ENCODE measurements around the gene SLC25A21.

SLC25A21 gene

DNA sequence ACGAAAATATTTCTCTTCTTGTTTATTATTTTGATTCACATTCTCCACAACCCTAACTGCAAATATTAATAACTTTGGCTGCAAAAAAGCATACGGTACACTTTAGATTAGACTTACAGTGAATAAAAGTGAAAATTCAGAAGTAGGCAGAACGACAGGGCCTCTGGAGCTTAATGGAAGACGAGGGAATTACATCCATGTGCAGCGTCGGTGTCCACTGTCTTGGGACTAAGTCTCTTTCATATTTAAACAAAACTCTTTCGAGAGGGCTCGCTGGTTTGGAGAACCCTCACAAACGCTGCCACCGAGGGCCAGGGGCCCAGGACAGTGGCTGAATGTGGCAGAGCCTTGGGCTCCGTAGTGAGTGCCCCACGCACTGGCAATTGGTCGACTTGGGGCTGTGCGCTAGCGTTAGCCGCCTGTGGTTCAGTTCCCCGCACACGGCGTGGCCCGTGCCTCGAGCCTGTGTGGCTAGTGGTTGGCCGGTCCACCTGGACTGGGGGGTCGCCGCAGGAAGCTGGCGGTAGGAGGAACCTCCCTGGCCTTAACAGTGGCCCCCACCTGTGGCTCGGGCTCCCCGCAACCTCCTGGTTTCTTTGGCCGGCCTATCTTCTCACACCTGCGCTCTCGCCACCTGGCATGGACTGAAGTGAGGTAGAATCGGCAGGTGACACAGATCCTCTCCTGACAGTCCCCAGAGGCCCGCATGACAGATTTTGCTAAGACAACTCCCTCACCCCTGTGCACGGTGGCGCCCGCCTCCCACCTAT, 511.5 kb downstream of the SLC25A21 start:
- DNase-seq: peak; percentile 70

DNA sequence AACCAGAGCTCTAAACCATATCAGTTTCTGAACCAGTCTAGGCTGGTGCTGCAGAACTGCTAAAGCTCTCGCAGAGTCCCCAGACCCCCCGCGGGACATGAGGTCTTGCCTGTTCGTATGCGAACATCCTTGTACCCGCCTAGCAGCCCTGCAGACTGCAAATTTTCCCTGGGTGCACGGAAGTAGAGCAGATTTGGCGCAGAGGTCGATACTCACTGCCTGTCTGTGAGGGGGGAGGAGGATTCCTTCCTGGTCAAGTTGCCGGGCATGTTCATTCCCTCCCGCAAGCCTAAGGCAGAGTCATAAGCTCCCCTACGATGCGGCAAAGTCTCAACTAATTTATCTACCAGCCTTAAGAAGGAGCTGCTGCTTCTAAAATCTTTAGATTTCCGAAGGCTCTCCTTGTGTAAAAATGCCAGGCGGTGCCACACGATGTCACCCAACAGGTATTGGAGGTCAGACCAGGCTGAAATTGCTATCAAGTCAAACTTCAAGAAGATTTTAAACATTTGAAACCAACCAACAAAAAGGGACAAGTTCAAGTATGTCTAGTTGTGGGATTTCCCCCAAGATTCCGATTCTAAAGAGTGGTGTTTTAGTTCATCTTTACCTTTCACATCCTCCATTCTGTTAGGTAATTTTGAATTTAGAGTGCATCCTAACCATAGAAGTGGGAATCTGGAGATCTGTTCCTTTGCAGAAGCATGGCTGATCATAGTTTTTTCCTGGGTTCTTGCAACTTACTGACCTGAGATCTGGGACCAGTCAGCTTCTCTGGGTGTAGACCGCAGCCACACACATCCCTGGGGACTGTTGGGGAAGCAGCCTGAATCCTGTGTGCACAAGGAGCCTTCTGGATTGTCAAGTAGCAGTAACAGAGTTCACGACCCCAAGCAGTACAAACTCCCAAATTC, 512.3 kb downstream of the SLC25A21 start:
- peak; percentile 36 for DNase-seq

- DNase-seq: peak; percentile 49
Observed at GRCh38 chr14:36659010-36659821, 513.2 kb downstream of the SLC25A21 start.

GRCh38 chr14:36658123-36659009, 514.0 kb downstream of the SLC25A21 start:
- peak; percentile 52 for DNase-seq

GRCh38 chr14:36657399-36658122, 514.8 kb downstream of the SLC25A21 start:
- peak; percentile 70 for DNase-seq

GRCh38 chr14:36656687-36657398, 515.6 kb downstream of the SLC25A21 start:
- peak; percentile 62 for DNase-seq

DNA sequence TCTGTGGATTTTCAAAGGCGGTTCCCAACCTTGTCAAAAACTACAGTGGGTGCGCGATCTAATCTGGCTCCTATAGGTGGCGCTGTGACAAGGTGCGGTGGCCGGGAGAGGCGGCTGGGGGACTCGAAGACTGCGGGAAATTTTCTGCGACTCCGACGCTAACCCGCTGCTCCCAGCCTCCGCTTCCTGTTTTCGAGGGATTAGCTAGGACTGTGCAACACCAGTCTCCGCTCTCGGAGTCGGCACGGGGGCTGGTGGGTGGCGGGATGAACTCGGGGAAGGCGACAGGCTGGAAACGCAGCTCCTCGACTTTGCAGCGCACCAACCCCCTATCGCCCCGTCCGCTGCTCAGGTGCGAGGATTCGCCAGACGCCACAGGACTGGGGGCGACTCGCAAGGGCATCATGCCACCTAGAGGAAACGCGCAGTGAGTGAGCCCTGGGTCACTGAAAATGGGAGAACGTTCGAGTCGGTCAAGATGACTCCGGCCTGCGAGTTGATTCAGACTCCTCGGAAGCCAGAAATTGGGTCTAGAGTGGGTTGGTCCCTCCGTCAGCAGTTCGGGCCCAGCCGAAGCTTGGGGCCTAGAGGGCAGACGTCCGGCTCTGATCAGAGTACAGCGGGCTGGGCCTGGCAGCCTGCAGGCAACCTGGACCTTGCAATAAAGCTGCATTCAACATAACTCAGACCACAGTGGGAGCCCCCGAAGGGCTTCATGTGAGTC, 516.3 kb downstream of the SLC25A21 start:
- peak; percentile 71 for DNase-seq

GRCh38 chr14:36655571-36655962, 516.8 kb downstream of the SLC25A21 start:
- no peak for DNase-seq

DNA sequence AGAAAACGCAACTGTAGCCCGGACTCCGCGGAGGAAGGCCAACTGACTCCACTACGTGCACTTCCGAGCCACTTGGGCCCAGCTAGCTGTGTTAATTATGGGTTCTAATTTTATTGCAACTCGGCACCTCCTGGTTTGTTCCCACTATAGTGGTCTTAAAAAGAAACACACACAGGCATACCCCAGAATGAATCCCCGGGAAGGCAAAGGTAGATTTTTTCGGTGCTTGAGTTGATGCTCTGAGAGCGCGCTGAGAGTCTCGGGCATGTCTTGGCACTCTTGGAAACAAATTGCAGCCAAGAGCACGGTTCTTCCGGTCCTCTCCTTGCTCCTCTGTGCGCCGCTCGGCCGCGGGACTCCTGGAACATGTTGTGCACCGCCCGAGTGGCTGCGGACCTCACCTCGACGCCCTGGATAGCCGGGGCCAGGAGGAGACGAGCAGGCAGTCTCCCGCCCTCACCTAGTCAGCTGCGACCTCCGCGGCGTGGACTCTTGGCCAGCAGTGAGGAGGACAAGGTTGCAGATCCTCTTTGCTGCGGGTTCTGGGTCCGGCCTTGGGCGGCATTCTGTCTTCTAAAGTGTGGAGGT, 517.5 kb downstream of the SLC25A21 start:
- DNase-seq: peak; percentile 41

- peak; percentile 58 for DNase-seq
Observed at GRCh38 chr14:36653962-36654793, 518.2 kb downstream of the SLC25A21 start.

DNA sequence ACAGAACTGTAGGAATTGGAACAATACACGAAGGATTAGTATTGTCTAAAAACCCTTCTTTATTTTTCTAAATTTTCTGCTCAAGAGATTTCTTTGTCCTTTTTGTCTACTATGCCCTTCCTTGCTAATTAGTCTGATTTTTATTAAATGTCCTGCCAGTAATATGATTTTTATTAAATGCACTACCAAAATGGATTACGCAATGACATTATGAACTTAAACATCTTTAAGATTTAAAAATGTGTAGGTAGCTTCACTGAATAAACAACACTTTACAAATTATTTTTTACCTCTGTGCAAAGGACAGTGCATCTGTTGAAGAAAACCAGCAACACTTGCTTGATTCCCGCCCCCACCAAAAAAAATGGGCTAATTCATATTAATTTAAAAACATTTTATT, 519.0 kb downstream of the SLC25A21 start:
- DNase-seq: no peak

GRCh38 chr14:36652542-36653201, 519.7 kb downstream of the SLC25A21 start:
- DNase-seq: no peak

- DNase-seq: no peak
Observed at GRCh38 chr14:36649872-36650650, 522.3 kb downstream of the SLC25A21 start.

DNA sequence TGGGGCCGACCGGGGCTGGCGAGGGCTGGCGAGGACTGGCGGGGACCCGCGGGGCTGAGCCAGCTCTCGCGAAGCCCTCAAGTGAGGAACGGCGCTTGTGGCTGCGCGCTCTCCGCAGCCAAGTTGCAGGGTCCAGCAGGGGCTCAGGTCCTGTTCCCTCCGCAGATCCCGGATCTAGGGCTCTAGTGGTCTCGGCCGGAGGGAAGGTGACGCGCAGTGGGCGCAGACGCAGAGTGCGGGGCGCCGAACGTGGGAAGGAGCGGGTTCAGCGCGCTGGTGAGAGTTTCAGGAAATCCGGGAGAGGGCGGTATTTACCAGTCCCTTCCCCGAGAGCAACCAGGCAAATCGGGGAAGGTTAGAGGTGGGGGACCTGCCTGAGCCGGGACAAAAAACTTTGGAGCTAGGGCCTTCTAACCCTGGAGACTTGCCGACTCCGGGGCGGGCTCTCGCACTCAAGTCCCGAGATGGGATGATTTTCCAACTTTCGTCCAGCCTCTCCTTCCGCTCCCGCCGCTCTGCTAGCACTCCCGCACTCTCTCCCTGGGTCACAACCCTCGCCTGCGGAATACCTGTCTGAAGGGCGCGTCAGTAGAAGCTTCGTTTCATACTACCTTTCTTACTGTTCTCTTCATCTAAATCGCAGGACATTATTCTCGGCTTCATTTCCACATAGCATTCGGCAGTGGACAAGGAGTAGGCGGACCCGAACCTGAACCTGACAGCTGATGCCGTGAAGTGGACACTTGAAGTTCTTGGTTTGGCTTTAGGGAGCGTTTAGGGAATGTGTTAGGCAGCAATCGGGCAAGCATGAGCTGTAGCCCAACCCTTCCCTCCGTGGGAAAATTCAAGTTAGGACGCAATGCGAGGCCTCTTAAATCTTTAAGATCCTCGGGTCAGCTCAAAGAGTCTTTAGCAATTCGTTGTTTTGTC, 524.3 kb downstream of the SLC25A21 start:
- DNase-seq: peak; percentile 81

- no peak for DNase-seq
Observed at GRCh38 chr14:36647417-36647823, 525.0 kb downstream of the SLC25A21 start.
